Measurements from ENCODE around the gene OCSTAMP. TPM values are rescaled to one million over a fixed set of nuclear protein-coding genes. Genes with fewer than 3 reads are reported as not detected.

The OCSTAMP gene
- total and polyA plus RNA-seq, 7 donors = not detected

GRCh38 chr20:46571418-46571817, 21.0 kb upstream of the OCSTAMP start:
- Histone ChIP-seq H3K9me3 (no peaks in the 10 kb centered on the region), H3K4me1 (peaks cover 0 to 15% (median 12%) of the 10 kb centered on the region in 4 donors), H3K4me3 (no peak overlapping the region), H3K27me3 (no peaks in the 10 kb centered on the region), H3K27ac (no peak overlapping the region), H3K36me3 (no peaks in the 10 kb centered on the region)
- 95 to 99% methylated on average over 2 of the region's 2 CpGs for WGBS, 2 donors
- TF ChIP-seq POLR2AphosphoS5 (IDR thresholded peaks at IDR 0.05) = no peak
- TF ChIP-seq CTCF (IDR thresholded peaks at IDR 0.05) = no peak
- TF ChIP-seq EP300 (IDR thresholded peaks at IDR 0.05) = no peak
- no peak for TF ChIP-seq POLR2A (IDR thresholded peaks at IDR 0.05)
- DNase-seq = peak; percentile 10
- intact Hi-C loops (cut with DNase I) = no loop called here

GRCh38 chr20:46570956-46571355, 20.5 kb upstream of the OCSTAMP start:
- intact Hi-C loops (cut with DNase I) = no loop called here
- no peak overlapping the region for H3K4me3 ChIP-seq
- no peaks in the 10 kb centered on the region for H3K36me3 ChIP-seq
- no peak for TF ChIP-seq POLR2AphosphoS5 (IDR thresholded peaks at IDR 0.05)
- no peak for TF ChIP-seq CTCF (IDR thresholded peaks at IDR 0.05)
- TF ChIP-seq POLR2A (IDR thresholded peaks at IDR 0.05) = no peak
- no peak for TF ChIP-seq EP300 (IDR thresholded peaks at IDR 0.05)
- WGBS, 2 donors = 73 to 83% methylated on average over 5 of the region's 5 CpGs
- no peaks in the 10 kb centered on the region for H3K9me3 ChIP-seq
- no peaks in the 10 kb centered on the region for H3K27me3 ChIP-seq
- peaks cover 0 to 15% (median 12%) of the 10 kb centered on the region in 4 donors for H3K4me1 ChIP-seq
- no peak overlapping the region for H3K27ac ChIP-seq
- DNase-seq = no peak

GRCh38 chr20:46569961-46570360, 19.5 kb upstream of the OCSTAMP start:
- no peaks in the 10 kb centered on the region for H3K9me3 ChIP-seq
- DNase-seq = no peak
- no peaks in the 10 kb centered on the region for H3K36me3 ChIP-seq
- 87% methylated on average over 5 of the region's 5 CpGs for WGBS, 2 donors
- no peak overlapping the region for H3K4me3 ChIP-seq
- intact Hi-C loops (cut with DNase I) = no loop called here
- H3K4me1 ChIP-seq = peaks cover 0 to 15% (median 12%) of the 10 kb centered on the region in 4 donors
- H3K27me3 ChIP-seq = no peaks in the 10 kb centered on the region
- TF ChIP-seq CTCF (IDR thresholded peaks at IDR 0.05) (no peak), POLR2A (IDR thresholded peaks at IDR 0.05) (no peak), POLR2AphosphoS5 (IDR thresholded peaks at IDR 0.05) (no peak), EP300 (IDR thresholded peaks at IDR 0.05) (no peak)
- no peak overlapping the region for H3K27ac ChIP-seq

- H3K4me3 ChIP-seq = no peak overlapping the region
- H3K4me1 ChIP-seq = peaks cover 0 to 15% (median 12%) of the 10 kb centered on the region in 4 donors
- 8 to 30% methylated on average over 10 of the region's 10 CpGs for WGBS, 2 donors
- no peak for TF ChIP-seq POLR2A (IDR thresholded peaks at IDR 0.05)
- peak in 2 of 4 donors; percentile 18 to 37 for TF ChIP-seq POLR2AphosphoS5 (IDR thresholded peaks at IDR 0.05)
- no peak for TF ChIP-seq CTCF (IDR thresholded peaks at IDR 0.05)
- no peaks in the 10 kb centered on the region for H3K27me3 ChIP-seq
- no peak overlapping the region for H3K27ac ChIP-seq
- H3K36me3 ChIP-seq = no peaks in the 10 kb centered on the region
- H3K9me3 ChIP-seq = no peaks in the 10 kb centered on the region
- peak; percentile 93 for DNase-seq
- intact Hi-C loops (cut with DNase I) = no loop called here
Observed at GRCh38 chr20:46568570-46569129, 18.2 kb upstream of the OCSTAMP start.

GRCh38 chr20:46566125-46566524, 15.7 kb upstream of the OCSTAMP start:
- no peak for TF ChIP-seq EP300 (IDR thresholded peaks at IDR 0.05)
- Histone ChIP-seq H3K4me3 (no peak overlapping the region), H3K4me1 (peaks cover 0 to 20% (median 16%) of the 10 kb centered on the region in 4 donors), H3K36me3 (no peaks in the 10 kb centered on the region), H3K27ac (no peak overlapping the region), H3K27me3 (no peaks in the 10 kb centered on the region), H3K9me3 (no peaks in the 10 kb centered on the region)
- WGBS, 2 donors = 78 to 86% methylated on average over 10 of the region's 10 CpGs
- intact Hi-C loops (cut with DNase I) = no loop called here
- peak; percentile 53 for DNase-seq
